Right atrium auricular region (tissue), 2 donors: ENCODE results near the gene TTLL9. TPM values are rescaled to one million over a fixed set of nuclear protein-coding genes. Genes with fewer than 3 reads are reported as not detected.

Experiments used
- DNase-seq: peaks from one replicate; pipeline ENCODE4 v3.0.0-alpha.2; 2019; ENCODE audit warnings: low spot score
- H3K27ac ChIP-seq, 2 donors: fragments of 200-600 bp; sonication (generic); 1 replicate in 1 of 2; 2 replicates in 1 of 2; pipeline ENCODE4 v1.5.1; 2016 to 2019
- H3K27me3 ChIP-seq, 2 donors: fragments of 200-600 bp; sonication (generic); one replicate each; pipeline versions ENCODE4 v1.5.1 to v1.6.0; 2017 to 2019
- H3K36me3 ChIP-seq: fragments of 200-600 bp; sonication (generic); one replicate; pipeline ENCODE4 v1.5.1; 2016
- H3K4me1 ChIP-seq, 2 donors: fragments of 200-600 bp; sonication (generic); one replicate each; pipeline versions ENCODE4 v1.5.1 to v1.6.0; 2017 to 2019
- H3K4me3 ChIP-seq, 2 donors: fragments of 200-600 bp; sonication (generic); 1 replicate in 1 of 2; 2 replicates in 1 of 2; pipeline ENCODE4 v1.5.1; 2017 to 2019; ENCODE audit warnings: mild to moderate bottlenecking in 1 of 2, moderate library complexity in 1 of 2
- H3K9me3 ChIP-seq, 2 donors: fragments of 200-600 bp; sonication (generic); one replicate each; pipeline ENCODE4 v1.5.1; 2019
- total RNA-seq, 2 donors: library from RNA; depleted of rRNA; stranded (reverse); fragments of >200 nt; gene quantifications; one replicate each; pipeline ENCODE4 v1.1.0, GENCODE V29; 2016
- TF ChIP-seq, protein P1 (sequence below), 2 donors: fragments of 200-600 bp; sonication (generic); IDR thresholded peaks; one replicate each; pipeline ENCODE4 v1.5.1; 2019; ENCODE audit warnings: antibody characterized with exemption in 2 of 2

TTLL9 gene
- total RNA-seq, 2 donors from 2014 or later: not detected

DNA sequence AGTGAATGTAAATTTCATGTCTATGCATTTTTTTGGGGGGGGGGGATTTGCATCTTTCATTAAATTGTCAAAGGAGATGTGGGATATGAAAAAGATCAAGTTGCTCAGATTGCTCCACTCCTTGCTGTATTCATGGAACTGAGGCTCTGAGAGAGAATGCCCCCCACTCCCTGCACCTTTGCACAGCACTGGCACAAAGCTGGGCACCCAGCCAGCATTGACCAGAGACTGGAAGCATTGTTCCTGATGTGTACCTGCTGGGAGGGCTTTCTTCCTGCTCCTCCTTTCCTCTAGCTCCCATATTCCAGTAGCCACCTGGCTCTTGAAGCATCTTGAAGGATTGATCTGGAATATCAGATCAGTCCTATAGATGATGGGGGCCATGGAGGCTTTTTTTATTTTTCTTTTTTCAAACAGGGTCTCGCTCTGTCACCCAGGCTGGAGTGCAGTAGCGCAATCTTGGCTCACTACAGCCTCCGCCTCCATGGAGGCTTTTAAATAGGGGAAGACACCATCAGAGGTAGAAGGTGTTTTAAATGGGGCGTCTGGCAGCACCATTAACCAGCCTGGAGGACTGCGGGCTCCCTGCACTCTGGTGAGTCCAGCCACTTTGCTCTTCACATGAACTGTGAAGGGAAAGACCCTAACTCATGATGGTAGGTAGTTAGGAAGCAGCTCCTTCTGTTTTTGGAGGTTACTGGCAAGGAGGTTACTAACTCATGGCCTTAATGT, 11.0 kb upstream of the TTLL9 start:
- Histone ChIP-seq H3K27ac (no peak overlapping the region), H3K4me1 (peaks cover 0 to 21% of the 10 kb centered on the region in 2 donors), H3K9me3 (no peaks in the 10 kb centered on the region), H3K4me3 (no peak overlapping the region), H3K27me3 (no peaks in the 10 kb centered on the region), H3K36me3 (no peaks in the 10 kb centered on the region)
- TF ChIP-seq, protein P1, sequence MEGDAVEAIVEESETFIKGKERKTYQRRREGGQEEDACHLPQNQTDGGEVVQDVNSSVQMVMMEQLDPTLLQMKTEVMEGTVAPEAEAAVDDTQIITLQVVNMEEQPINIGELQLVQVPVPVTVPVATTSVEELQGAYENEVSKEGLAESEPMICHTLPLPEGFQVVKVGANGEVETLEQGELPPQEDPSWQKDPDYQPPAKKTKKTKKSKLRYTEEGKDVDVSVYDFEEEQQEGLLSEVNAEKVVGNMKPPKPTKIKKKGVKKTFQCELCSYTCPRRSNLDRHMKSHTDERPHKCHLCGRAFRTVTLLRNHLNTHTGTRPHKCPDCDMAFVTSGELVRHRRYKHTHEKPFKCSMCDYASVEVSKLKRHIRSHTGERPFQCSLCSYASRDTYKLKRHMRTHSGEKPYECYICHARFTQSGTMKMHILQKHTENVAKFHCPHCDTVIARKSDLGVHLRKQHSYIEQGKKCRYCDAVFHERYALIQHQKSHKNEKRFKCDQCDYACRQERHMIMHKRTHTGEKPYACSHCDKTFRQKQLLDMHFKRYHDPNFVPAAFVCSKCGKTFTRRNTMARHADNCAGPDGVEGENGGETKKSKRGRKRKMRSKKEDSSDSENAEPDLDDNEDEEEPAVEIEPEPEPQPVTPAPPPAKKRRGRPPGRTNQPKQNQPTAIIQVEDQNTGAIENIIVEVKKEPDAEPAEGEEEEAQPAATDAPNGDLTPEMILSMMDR (IDR thresholded peaks at IDR 0.05): no peak
- DNase-seq: no peak

DNA sequence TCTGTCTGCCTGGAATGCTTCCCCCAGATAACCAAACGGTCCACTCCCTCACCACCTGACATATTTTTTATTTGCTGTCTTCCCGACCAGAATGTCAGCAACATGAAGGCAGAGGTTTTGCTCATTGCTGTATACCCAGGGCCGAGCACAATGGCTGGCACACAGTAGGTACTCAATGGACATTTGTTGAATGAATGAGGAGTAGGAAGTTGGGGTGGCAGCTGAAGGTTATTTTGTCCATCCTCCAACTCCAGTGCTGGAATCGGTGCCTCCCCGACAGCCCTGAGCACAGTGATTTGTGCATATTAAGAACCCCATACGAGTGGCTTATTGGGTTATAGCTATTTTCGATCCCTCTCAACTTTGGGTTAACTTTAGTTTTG, 10.4 kb upstream of the TTLL9 start:
- H3K9me3 ChIP-seq: no peaks in the 10 kb centered on the region
- no peaks in the 10 kb centered on the region for H3K27me3 ChIP-seq
- H3K36me3 ChIP-seq: no peaks in the 10 kb centered on the region
- DNase-seq: no peak
- no peak overlapping the region for H3K27ac ChIP-seq
- no peak overlapping the region for H3K4me3 ChIP-seq
- H3K4me1 ChIP-seq: peaks cover 0 to 21% of the 10 kb centered on the region in 2 donors
- TF ChIP-seq, protein P1 (IDR thresholded peaks at IDR 0.05): no peak

DNA sequence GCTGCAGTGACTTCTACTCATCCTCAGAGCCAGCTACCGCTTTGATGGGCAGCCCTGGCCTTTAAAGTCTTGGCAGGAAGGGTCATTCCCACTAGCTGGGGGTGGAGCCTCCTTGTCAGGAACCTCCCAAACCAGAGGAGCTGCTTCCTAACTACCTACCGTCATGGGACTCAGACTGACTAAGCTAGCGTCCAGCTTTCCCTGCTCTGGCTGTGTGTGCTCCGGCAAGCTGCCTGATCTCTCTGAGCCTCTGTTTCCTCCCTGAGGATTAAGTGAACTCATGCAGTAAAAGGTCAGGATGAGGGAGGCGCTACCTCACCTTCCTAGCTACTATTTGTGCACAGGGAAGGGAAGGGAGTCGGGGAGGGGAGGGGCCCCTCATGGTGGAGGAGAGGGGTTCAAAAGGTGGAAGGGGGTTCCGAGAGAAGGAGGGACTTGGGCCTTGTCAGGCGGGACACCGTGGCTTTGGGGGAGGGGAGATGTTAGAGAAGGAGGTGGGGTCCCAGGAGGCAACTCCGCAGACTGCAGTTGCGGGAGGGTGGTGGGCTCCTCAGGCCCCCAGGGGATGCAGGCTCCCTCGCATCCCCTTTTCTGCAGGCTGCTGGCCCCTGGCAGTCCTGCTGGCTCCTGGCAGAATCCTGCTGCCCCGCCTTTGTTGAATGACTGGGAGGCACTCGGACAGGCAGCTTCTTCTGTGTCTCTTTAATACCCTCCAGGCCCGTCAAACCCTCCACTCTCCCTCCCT, 9.9 kb upstream of the TTLL9 start:
- DNase-seq: no peak
- no peaks in the 10 kb centered on the region for H3K27me3 ChIP-seq
- H3K4me3 ChIP-seq: peak overlapping the region; percentile 44 to 58
- H3K9me3 ChIP-seq: no peaks in the 10 kb centered on the region
- no peak overlapping the region for H3K27ac ChIP-seq
- no peaks in the 10 kb centered on the region for H3K36me3 ChIP-seq
- TF ChIP-seq, protein P1 (IDR thresholded peaks at IDR 0.05): no peak
- H3K4me1 ChIP-seq: peaks cover 0 to 21% of the 10 kb centered on the region in 2 donors

DNA sequence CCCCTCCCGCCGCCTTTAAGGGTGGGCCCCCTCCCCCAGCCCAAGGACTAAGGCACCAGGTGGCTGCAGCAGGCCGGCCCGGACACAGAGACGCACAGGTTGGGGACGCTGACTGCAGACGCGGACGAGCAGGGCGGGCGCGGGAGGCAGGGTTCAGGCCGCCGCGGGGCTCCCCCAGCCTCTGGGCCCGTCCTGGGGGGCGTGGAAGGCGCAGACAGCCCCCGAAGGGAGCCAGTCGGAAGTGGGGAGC, 9.4 kb upstream of the TTLL9 start:
- Histone ChIP-seq H3K27me3 (no peaks in the 10 kb centered on the region), H3K4me1 (peaks cover 0 to 21% of the 10 kb centered on the region in 2 donors), H3K4me3 (peak overlapping the region; percentile 44 to 58), H3K36me3 (no peaks in the 10 kb centered on the region), H3K9me3 (no peaks in the 10 kb centered on the region), H3K27ac (no peak overlapping the region)
- TF ChIP-seq, protein P1 (IDR thresholded peaks at IDR 0.05): no peak
- DNase-seq: no peak

DNA sequence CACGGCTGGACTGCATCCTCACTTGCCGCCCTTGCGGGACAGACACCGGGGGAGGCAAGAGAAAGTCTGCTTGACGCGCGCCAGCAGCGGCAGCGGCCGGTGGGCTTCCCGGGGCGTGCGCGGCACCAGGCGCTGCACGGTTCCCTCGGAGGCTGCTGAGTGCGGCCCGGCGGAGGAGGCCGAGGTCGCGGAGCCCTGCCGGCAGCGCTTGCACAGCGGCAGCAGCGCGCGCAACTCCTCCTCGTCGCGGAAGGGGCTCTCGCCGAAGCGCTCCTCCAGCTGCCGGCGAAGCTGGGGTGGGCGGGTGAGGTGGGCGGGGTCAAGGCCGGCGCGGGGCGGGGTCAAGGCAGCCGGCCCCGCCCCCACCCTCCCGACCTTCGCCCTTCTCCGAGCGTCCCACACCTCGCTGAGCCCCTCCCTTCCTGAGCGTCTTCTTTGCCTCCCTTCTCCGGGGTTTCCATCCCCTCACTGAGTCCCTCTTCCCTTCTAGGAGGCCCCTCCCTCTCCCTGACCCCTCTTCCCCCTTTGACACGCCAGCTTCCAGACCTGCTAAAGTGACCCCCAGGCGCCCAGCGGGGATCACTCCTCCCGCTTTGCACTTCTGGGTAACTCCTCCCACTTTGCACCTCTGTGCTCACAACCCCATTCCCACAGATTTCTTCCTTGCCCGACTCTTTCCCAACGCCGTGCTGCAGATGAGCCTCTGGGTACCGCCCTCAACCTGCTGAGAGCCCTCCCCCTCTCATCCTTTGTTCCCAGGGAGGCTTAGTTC, 8.9 kb upstream of the TTLL9 start:
- TF ChIP-seq, protein P1 (IDR thresholded peaks at IDR 0.05): no peak
- Histone ChIP-seq H3K4me1 (peaks cover 0 to 21% of the 10 kb centered on the region in 2 donors), H3K27ac (no peak overlapping the region), H3K27me3 (no peaks in the 10 kb centered on the region), H3K4me3 (peak overlapping the region; percentile 44 to 58), H3K9me3 (no peaks in the 10 kb centered on the region), H3K36me3 (no peaks in the 10 kb centered on the region)
- DNase-seq: no peak
